Pancreas (tissue), 10 donors: ENCODE data around the gene EPHB3. TPM values are rescaled to one million over a fixed set of nuclear protein-coding genes. Genes with fewer than 3 reads are reported as not detected.

Experiments
- ATAC-seq, 4 donors: fragments of 200-7000 bp; cut with Tn5 transposase; one replicate each; pipeline versions ENCODE4 v1.8.0 to v1.9.1; 2020; ENCODE audit warnings: mild to moderate bottlenecking in 4 of 4, moderate library complexity in 4 of 4
- DNase-seq, 6 donors: peaks; one replicate each; pipeline ENCODE4 v3.0.0-alpha.2; 2020
- FAIRE-seq: peaks from 2 replicates; lab custom pipeline; 2012; peaks lifted over from hg19 to GRCh38; lab: Jason Lieb, UNC
- H3K27ac ChIP-seq, 4 donors: fragments of 200-600 bp; sonication (generic); 1 replicate in 3 of 4; 2 replicates in 1 of 4; pipeline versions ENCODE4 v1.5.0 to v1.8.0; 2020
- H3K27me3 ChIP-seq, 4 donors: fragments of 200-600 bp; one replicate each; pipeline ENCODE4 v1.8.0; 2021
- H3K36me3 ChIP-seq, 3 donors: fragments of 200-600 bp; sonication (generic) in 1 of 3; one replicate each; pipeline versions ENCODE4 v1.5.0 to v1.8.0; 2020 to 2021
- H3K4me1 ChIP-seq, 3 donors: fragments of 200-600 bp; one replicate each; pipeline ENCODE4 v1.8.0; 2021
- H3K4me3 ChIP-seq, 4 donors: fragments of 200-600 bp; sonication (generic) in 2 of 4; one replicate each; pipeline versions ENCODE4 v1.5.0 to v1.8.0; 2020 to 2021
- H3K9me3 ChIP-seq, 4 donors: fragments of 200-600 bp; one replicate each; pipeline ENCODE4 v1.8.0; 2021
- WGBS, 2 donors: extraction: QIAGEN DNeasy Blood & Tissue Kit; methylation state at CpG; one replicate each; pipeline ENCODE4 v1.1.7; 2013; 5-methylcytosine and 5-hydroxymethylcytosine counted together
- intact Hi-C, 3 donors: fragments of 100-400 bp; cut with DNase I; formaldehyde crosslinking; loops; one replicate each; pipeline versions ENCODE4 v1.11.1 to v1.14.2; 2022
- polyA plus RNA-seq, 2 donors: library from polyadenylated mRNA; stranded (reverse); fragments of 200-250 nt; gene quantifications; one replicate each; pipeline ENCODE4 v1.2.3, GENCODE V29; 2013
- total RNA-seq, 6 donors: library from RNA; stranded (reverse); fragmentation: NEBNext Ultra II Directional in 4 of 6; extraction: Animal tissue kit (Norgen Biotek cat#: 25700) in 4 of 6; gene quantifications; one replicate each; pipeline versions ENCODE4 v1.2.1 to v1.2.4, GENCODE V29; 2021 to 2023
- TF ChIP-seq, protein P1 (sequence below), 4 donors: fragments of 200-600 bp; sonication (generic) in 3 of 4; IDR thresholded peaks; one replicate each; pipeline versions ENCODE4 v1.5.0 to v1.8.0; 2021; ENCODE audit warnings: antibody characterized with exemption in 4 of 4
- donor health status: healthy with polysubstance abuse.
- donor health status: DM: no; HTN: no; CAD: no; lungs with moderate emphysema.
- donor health status: DM: no; HTN: no; CAD: no.
- donor health status: control.
- donor health status: control.
- donor health status: Bipolar disorder and iron deficiency.
- donor health status: DM: yes; HTN: yes; CAD: no.
- donor health status: DM: no; HTN: no; CAD: no.
- donor health status: DM: no; HTN: no; CAD: no.
- donor health status: DM: yes; HTN: yes; CAD: no.

EPHB3 gene
- total and polyA plus RNA-seq, 8 donors, result 5.8 to 17.3 (median 12.5) TPM

DNA sequence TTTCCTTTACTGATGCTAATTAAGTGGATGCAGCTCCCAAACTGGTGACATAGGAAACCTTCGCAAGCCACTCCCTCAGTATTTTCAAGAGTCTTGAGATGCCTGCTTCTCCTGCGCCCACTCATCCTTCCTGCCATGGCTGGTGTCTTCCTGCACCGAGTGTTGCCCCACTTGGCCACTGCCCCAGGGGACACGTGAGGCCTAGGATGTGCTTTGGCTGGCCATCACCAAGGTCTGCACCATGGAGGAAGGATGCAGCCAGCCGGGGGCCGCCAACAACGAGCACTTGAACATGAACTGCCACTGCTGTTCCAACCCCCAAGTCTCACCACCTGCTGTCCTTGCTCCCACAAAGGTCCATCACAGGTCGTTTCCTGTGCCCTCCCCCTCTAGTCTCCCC is 34.1 kb downstream of the EPHB3 start:
- H3K27me3 ChIP-seq, result no peaks in the 10 kb centered on the region
- no peaks in the 10 kb centered on the region for H3K4me1 ChIP-seq
- no peaks in the 10 kb centered on the region for H3K36me3 ChIP-seq
- H3K27ac ChIP-seq, result no peak overlapping the region
- no peak overlapping the region for H3K4me3 ChIP-seq
- no peak for FAIRE-seq
- intact Hi-C loops, result no loop called here
- WGBS, 2 donors, result 77 to 84% methylated on average over 8 of the region's 8 CpGs
- TF ChIP-seq, protein P1, sequence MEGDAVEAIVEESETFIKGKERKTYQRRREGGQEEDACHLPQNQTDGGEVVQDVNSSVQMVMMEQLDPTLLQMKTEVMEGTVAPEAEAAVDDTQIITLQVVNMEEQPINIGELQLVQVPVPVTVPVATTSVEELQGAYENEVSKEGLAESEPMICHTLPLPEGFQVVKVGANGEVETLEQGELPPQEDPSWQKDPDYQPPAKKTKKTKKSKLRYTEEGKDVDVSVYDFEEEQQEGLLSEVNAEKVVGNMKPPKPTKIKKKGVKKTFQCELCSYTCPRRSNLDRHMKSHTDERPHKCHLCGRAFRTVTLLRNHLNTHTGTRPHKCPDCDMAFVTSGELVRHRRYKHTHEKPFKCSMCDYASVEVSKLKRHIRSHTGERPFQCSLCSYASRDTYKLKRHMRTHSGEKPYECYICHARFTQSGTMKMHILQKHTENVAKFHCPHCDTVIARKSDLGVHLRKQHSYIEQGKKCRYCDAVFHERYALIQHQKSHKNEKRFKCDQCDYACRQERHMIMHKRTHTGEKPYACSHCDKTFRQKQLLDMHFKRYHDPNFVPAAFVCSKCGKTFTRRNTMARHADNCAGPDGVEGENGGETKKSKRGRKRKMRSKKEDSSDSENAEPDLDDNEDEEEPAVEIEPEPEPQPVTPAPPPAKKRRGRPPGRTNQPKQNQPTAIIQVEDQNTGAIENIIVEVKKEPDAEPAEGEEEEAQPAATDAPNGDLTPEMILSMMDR (IDR thresholded peaks at IDR 0.05), result no peak
- ATAC-seq, result no peak
- DNase-seq, result peak in 1 of 6 donors; percentile 38
- no peaks in the 10 kb centered on the region for H3K9me3 ChIP-seq

DNA sequence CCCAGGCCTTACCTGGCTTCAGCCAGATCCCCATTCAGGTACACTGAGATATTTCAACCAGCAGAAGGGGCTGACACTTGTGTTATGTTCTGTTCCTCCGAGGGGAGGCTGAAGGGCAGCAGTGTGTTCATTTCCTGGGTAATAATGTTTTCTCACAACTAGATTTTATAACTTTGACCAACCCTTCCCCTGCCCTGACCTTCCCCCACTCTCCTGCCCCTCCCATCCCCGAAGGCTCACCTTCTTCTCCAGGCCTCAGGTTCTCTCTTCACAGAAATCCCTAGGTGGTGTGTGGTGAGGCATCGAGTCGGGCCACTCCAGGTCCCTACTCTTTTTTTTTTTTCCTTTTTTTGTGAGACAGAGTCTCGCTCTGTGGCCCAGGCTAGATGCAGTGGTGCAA is 34.6 kb downstream of the EPHB3 start:
- no peak for DNase-seq
- Histone ChIP-seq H3K4me1 (no peaks in the 10 kb centered on the region), H3K27me3 (no peaks in the 10 kb centered on the region), H3K36me3 (no peaks in the 10 kb centered on the region), H3K9me3 (no peaks in the 10 kb centered on the region), H3K4me3 (no peak overlapping the region), H3K27ac (no peak overlapping the region)
- TF ChIP-seq, protein P1 (IDR thresholded peaks at IDR 0.05), result no peak
- intact Hi-C loops, result no loop called here
- no peak for ATAC-seq
- WGBS, 2 donors, result 89 to 97% methylated on average over 5 of the region's 5 CpGs
- no peak for FAIRE-seq

GRCh38 chr3:184596886-184597575 is 35.4 kb downstream of the EPHB3 start:
- ATAC-seq, result no peak
- intact Hi-C loops, result no loop called here
- no peaks in the 10 kb centered on the region for H3K36me3 ChIP-seq
- H3K27ac ChIP-seq, result no peak overlapping the region
- FAIRE-seq, result no peak
- 89 to 92% methylated on average over 6 of the region's 6 CpGs for WGBS, 2 donors
- no peak overlapping the region for H3K4me3 ChIP-seq
- H3K27me3 ChIP-seq, result no peaks in the 10 kb centered on the region
- no peaks in the 10 kb centered on the region for H3K9me3 ChIP-seq
- TF ChIP-seq, protein P1 (IDR thresholded peaks at IDR 0.05), result no peak
- no peak for DNase-seq
- H3K4me1 ChIP-seq, result no peaks in the 10 kb centered on the region

DNA sequence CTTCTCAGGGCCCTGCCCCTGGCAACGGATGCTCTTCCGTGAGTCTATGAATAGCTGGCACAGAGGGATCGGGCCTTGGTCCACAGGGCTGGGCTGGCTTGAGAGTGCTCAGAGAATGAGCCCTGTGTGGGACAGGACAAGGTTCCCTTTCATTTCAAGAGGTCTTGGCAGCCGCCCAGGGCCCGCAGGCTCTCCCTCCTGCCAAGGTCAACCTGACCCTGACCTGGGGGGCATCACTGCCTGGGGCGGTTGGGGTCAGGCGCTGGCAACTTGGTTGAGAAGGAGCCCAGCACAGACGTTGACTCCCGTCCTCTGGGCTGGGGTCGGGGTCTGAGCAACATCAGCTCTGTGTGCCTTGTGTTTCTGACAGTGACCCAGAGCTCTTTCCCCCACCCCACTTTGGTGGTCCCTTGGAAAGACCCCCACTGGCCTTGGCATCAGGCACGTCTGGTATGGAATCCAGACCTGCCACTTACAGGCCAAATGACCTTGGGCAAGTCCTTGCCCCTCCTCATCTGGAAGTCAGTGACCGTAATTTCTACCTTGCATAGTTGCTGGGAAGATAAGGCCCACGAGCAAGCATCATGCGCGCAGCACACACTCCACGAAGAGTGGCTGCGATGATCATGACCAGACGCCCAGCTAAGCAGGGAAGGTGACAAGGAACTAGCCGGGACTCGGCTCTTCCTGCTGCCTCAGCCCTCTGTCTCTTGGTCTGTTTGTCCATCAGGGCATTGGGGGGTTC is 36.4 kb downstream of the EPHB3 start:
- 54 to 61% methylated on average over 20 of the region's 20 CpGs for WGBS, 2 donors
- DNase-seq, result peak in 4 of 6 donors; percentile 41 to 83 (median 56)
- peaks cover 0 to under 1% (median 0%) of the 10 kb centered on the region in 3 donors for H3K4me1 ChIP-seq
- FAIRE-seq, result no peak
- no peak overlapping the region for H3K27ac ChIP-seq
- no peaks in the 10 kb centered on the region for H3K9me3 ChIP-seq
- H3K4me3 ChIP-seq, result no peak overlapping the region
- peak in 3 of 4 donors; percentile 35 to 64 (median 51) for ATAC-seq
- H3K27me3 ChIP-seq, result no peaks in the 10 kb centered on the region
- TF ChIP-seq, protein P1 (IDR thresholded peaks at IDR 0.05), result no peak
- no peaks in the 10 kb centered on the region for H3K36me3 ChIP-seq
- intact Hi-C loops, result no loop called here

GRCh38 chr3:184598574-184598927 is 37.0 kb downstream of the EPHB3 start:
- no peak for ATAC-seq
- no peak for FAIRE-seq
- WGBS, 2 donors, result 91 to 97% methylated on average over 7 of the region's 7 CpGs

More at GRCh38 chr3:184598574-184598927, 37.0 kb downstream of the EPHB3 start:
- peak in 1 of 6 donors; percentile 21 for DNase-seq
- TF ChIP-seq, protein P1 (IDR thresholded peaks at IDR 0.05), result no peak
- Histone ChIP-seq H3K4me1 (peaks cover 0 to 6% (median 0%) of the 10 kb centered on the region in 3 donors), H3K27ac (no peak overlapping the region), H3K4me3 (no peak overlapping the region), H3K27me3 (no peaks in the 10 kb centered on the region), H3K36me3 (no peaks in the 10 kb centered on the region), H3K9me3 (no peaks in the 10 kb centered on the region)
- intact Hi-C loops, result no loop called here
